ENCODE results near the gene SPC25.

DNA sequence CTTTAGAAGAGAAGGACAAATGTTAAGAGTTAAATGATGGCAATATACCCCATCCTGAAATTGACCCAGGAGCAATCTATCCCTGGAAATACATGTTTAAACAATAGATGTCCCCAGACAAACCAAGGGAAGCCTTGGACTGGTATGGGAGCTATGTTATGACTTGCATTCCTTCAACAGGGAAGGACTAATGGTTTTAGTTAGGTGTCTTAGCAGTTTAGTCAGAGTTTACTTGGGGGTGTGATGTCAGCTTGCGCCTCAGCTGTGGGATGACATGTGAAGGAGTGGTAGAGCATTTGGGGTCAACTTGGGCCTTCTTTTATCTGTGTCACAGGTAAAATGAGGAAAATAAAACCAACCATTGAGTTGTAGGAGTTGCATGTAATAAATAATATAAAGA, 36.8 kb downstream of the SPC25 start:
- TF ChIP-seq, protein P1, sequence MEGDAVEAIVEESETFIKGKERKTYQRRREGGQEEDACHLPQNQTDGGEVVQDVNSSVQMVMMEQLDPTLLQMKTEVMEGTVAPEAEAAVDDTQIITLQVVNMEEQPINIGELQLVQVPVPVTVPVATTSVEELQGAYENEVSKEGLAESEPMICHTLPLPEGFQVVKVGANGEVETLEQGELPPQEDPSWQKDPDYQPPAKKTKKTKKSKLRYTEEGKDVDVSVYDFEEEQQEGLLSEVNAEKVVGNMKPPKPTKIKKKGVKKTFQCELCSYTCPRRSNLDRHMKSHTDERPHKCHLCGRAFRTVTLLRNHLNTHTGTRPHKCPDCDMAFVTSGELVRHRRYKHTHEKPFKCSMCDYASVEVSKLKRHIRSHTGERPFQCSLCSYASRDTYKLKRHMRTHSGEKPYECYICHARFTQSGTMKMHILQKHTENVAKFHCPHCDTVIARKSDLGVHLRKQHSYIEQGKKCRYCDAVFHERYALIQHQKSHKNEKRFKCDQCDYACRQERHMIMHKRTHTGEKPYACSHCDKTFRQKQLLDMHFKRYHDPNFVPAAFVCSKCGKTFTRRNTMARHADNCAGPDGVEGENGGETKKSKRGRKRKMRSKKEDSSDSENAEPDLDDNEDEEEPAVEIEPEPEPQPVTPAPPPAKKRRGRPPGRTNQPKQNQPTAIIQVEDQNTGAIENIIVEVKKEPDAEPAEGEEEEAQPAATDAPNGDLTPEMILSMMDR (IDR thresholded peaks at IDR 0.05) = no peak
- no peak for TF ChIP-seq POLR2A (IDR thresholded peaks at IDR 0.05)
